GM12873 (cell line): ENCODE measurements around the gene FAM177A1.

Source experiments
- TF ChIP-seq, protein P1 (sequence below): IDR thresholded peaks from 2 replicates; pipeline ENCODE4 v1.5.1; 2012; ENCODE audit warnings: low read depth, mild to moderate bottlenecking, moderate library complexity, low read length, control low read depth; ENCODE audit not compliant: insufficient read depth; ENCODE audit errors: missing control alignments

Gene FAM177A1

DNA sequence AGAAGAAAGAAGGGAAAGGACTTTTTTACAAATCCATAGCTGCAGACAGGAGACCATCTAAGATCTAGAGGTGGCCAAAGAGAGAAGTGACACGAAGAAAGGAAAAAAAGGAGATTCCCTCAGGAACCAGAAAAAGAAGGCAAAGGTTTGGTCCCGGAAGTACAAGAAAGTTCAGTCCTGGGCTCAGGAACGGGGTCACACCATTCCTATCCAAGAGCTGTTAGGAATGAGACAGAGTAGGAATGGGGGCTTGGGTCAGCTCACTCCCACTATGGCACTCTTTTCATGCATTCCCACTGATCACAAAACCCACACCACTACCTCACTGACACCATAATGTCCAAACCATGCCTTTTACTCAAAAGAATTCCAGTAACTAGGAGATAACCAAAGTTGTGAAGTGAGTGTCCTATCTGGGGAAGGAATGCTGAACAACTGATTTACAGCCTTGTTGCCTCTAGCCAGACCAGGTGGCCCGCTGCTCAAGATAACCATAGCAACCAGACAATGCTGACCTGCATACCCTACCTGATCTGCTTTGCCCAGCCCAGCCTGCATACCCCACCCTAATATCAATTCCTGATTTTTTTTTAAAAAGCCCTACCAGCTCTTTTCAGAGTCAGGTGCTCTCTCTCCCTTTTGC, 67.4 kb downstream of the FAM177A1 start:
- TF ChIP-seq, protein P1, sequence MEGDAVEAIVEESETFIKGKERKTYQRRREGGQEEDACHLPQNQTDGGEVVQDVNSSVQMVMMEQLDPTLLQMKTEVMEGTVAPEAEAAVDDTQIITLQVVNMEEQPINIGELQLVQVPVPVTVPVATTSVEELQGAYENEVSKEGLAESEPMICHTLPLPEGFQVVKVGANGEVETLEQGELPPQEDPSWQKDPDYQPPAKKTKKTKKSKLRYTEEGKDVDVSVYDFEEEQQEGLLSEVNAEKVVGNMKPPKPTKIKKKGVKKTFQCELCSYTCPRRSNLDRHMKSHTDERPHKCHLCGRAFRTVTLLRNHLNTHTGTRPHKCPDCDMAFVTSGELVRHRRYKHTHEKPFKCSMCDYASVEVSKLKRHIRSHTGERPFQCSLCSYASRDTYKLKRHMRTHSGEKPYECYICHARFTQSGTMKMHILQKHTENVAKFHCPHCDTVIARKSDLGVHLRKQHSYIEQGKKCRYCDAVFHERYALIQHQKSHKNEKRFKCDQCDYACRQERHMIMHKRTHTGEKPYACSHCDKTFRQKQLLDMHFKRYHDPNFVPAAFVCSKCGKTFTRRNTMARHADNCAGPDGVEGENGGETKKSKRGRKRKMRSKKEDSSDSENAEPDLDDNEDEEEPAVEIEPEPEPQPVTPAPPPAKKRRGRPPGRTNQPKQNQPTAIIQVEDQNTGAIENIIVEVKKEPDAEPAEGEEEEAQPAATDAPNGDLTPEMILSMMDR: no peak

DNA sequence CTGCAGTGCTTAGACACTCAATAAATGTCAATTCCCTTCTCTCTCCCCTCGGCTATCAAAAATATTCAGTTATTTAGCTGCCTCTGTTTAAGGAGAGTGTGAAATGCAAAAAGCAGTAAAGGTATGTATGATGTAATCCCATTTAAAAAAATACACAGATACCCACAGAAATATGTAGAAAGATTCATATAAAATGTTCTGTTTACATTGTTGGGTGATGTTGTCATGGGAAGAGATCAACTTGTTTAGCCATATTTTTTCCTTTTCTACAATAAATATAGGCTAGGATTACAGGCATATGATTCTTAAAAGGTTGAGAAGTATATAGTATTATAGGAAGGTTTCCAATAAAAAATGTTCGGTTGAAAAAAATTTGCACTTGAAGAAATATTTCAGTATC, 68.0 kb downstream of the FAM177A1 start:
- TF ChIP-seq, protein P1: no peak

DNA sequence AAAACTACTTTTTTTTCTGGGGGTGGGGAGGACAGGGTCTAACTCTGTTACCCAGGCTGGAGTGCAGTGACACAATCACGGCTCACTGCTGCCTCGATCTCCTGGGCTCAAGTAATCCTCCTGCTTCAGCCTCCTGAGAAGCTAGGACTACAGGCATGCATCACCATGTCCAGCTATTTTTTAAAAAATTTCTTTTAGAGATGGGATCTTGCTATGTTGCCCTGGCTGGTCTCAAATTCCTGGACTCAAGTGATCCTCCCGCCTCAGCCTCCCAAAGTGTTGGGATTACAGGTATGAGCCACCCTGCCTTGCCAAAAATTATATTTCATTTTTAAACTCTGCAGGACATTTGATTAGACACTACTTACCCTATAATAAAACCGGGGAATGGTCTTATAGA, 70.2 kb downstream of the FAM177A1 start:
- TF ChIP-seq, protein P1: no peak

DNA sequence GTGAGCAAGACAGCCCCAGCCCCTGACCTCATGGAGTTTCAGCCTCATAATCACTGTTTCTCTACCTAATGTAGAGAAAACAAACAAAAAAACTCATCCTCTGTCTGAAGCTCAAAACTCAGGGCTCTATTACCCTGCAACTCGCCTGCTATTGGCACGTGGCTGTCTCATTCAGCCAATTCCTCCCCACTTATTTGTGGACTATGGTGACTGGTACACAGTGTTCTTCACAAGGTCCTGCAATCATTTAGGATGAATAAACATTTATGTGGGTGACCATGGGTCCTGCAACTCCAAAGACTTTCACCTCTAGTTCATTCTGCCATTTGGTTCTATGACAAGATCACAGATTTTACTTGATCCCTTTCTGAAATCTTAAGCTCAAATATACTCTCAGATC, 71.0 kb downstream of the FAM177A1 start:
- TF ChIP-seq, protein P1: no peak

DNA sequence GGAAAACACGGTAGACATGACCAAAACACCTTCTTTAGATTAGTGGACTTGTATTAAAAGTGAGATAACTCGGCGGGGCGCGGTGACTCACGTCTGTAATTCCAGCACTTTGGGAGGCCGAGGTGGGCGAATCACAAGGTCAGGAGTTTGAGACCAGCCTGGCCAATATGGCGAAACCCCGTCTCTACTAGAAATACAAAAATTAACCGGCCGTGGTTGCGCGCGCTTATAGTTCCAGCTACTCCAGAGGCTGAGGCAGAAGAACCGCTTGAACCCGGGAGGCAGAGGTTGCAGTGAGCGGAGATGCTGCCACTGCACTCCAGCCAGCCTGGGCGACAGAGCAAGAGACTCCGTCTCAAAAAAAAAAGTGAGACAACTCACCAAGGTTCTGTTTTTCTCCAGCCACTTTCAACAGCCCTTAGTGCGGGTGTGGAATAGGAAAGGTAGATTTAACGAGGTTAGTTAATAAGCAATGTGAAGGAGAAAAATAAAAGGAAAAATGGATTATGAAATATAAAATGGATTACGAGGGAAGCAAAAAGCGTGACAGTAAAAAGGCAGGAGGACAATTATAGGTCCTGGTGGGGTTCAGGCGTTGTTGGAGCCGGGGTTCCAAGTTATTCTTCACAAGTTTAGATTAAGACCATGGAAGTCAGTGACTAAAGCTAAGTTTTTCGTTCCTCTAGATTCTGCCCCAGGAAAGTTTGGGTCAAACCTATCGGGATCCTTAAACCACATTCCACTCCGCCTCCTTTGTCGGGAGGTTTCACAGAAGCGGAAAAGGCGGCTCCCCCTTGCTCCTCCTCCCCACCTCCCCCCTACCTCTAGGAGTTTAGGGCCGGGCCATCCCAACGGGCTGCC, 75.2 kb downstream of the FAM177A1 start:
- TF ChIP-seq, protein P1: no peak

DNA sequence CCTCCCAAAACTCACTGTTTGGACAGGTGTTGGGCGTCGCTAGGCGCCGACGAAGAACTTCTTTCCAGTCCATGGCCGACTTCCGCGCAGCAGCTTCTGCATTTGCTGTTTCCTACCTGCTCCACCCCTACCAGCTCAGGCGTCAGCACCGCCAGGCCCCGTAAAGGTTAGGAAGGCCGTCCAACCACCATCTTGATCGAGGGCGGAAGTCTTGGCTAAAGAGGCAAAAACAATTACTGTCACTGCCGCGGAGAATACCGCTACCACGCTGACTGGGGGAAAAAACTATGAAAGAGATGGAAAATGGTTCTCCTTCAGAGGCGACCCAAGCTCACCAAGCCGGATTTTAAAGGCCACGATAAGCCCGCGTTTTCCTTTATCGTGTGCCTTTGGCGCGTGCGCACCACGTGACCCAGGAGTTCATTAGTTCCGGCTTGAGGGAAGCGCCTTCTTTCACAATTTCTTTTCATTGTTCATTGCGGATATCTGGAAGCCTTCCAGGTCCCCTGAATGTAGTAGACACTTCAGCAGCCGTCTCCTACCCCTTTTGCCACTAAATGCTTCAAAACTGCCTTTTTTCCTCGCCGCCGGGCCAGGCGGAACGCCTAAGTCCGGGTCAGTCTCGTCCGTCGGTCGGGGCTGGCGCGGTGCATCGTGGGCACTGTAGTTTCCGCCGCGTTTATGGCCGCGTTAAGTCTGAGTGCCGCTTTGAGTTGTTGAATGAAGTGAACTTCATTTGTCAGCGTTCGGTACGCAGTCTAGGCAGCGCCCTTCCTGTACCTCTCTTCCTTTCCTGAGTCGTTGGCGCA, 76.0 kb downstream of the FAM177A1 start, which contains the start of the genes PPP2R3C and PRORP:
PPP2R3C (minus strand) TSS at position 104 of the 809 bp plus-strand sequence; CDS start at position 73, 31 bp downstream.
PRORP (plus strand) TSS at position 666 of the 809 bp plus-strand sequence. CDS start 694 bp downstream, outside the sequence.
- TF ChIP-seq, protein P1: no peak
